Left forelimb (tissue), 1 donor: ENCODE measurements around the gene PEX16.

ENCODE experiments used
- DNase-seq: peaks from one replicate; pipeline ENCODE4 v3.0.0-alpha.2; 2018; ENCODE audit warnings: low spot score

Gene PEX16

GRCh38 chr11:45876401-45876800, 41.3 kb downstream of the PEX16 start:
- DNase-seq, result no peak

GRCh38 chr11:45872651-45873356, 44.9 kb downstream of the PEX16 start:
- DNase-seq, result no peak

- DNase-seq, result no peak
These were observed 46.0 kb downstream of the PEX16 start for GRCh38 chr11:45871638-45872037.

- DNase-seq, result no peak
These were observed 47.0 kb downstream of the PEX16 start for GRCh38 chr11:45870706-45871105.

- DNase-seq, result no peak
These were observed 48.1 kb downstream of the PEX16 start for GRCh38 chr11:45869551-45869950.

- no peak for DNase-seq
These were observed 53.6 kb downstream of the PEX16 start for GRCh38 chr11:45864041-45864440.

GRCh38 chr11:45860764-45861510, 56.7 kb downstream of the PEX16 start:
- no peak for DNase-seq

GRCh38 chr11:45860348-45860747, 57.3 kb downstream of the PEX16 start:
- no peak for DNase-seq
